Neural crest cell (in vitro differentiated cells): ENCODE measurements around the gene TEAD3. TPM values are rescaled to one million over a fixed set of nuclear protein-coding genes. Genes with fewer than 3 reads are reported as not detected.
"Not testable (repeated sequence)": the region's sequence is repeated elsewhere in the genome, so short reads cannot be mapped to it uniquely, and the experiment has no call there.

ENCODE experiments used
- DNase-seq: peaks from one replicate; pipeline ENCODE4 v3.0.0; 2021; ENCODE audit warnings: low read depth, mixed read lengths, low spot score
- H3K27ac Mint-ChIP-seq: one replicate; pipeline ENCODE4 v1.8.0; 2021; ENCODE audit warnings: mild to moderate bottlenecking, mixed read lengths; ENCODE audit not compliant: unreplicated experiment
- H3K27me3 Mint-ChIP-seq: 2 replicates; pipeline ENCODE4 v1.8.0; 2021; ENCODE audit warnings: low read depth, mild to moderate bottlenecking, mixed read lengths
- H3K36me3 Mint-ChIP-seq: 2 replicates; pipeline ENCODE4 v1.8.0; 2021; ENCODE audit warnings: low read depth, mild to moderate bottlenecking, mixed read lengths
- H3K4me1 Mint-ChIP-seq: 2 replicates; pipeline ENCODE4 v1.8.0; 2021; ENCODE audit warnings: mixed read lengths
- H3K4me3 Mint-ChIP-seq: one replicate; pipeline ENCODE4 v1.8.0; 2021; ENCODE audit warnings: mild to moderate bottlenecking, mixed read lengths
- H3K9me3 Mint-ChIP-seq: 2 replicates; pipeline ENCODE4 v1.8.0; 2021; ENCODE audit warnings: mixed read lengths
- total RNA-seq: library from RNA; stranded (reverse); gene quantifications from 2 replicates; pipeline ENCODE4 v1.2.1, GENCODE V29; 2021
- TF ChIP-seq, protein P1 (sequence below): fragments of 200-600 bp; sonication (generic); conservative IDR thresholded peaks from 2 replicates; pipeline ENCODE4 v1.5.0; 2021; ENCODE audit warnings: antibody characterized with exemption, mild to moderate bottlenecking

Gene TEAD3
- total RNA-seq, 1 donor from 2014 or later = 19.2 TPM

DNA sequence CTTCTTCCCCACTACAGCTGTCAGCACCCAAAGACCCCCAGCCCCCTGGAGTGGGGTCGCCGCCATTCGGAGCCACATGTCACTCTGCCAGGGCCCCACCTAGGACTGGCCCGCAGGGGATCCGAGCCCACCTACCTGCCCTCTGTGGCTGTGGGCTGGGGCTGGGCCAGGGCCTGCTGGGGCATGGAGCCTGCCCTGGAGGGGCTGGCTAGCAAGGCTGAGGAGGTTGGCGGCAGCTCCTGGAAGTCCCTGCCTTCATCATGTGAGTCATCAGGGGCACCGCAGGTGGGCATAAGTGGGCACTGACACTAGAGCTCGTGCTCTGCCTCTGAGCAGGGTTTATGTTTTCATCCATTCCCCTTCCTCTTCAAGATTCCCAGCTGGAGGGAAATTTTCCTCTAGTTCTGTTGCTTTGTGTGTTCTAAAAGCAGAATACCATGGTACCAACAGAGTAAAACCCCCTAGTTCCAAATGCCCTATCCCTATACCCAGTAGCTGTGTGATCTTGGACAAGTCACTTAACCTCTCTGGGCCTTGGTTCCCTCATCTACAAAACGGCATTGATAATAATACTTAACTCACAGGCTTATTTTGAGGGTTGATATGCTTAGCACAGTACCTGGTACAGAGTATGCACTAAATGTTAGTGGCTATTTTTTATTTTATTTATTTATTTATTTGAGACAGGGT is 53.4 kb downstream of the TEAD3 start:
- no peak for DNase-seq
- Mint-ChIP-seq H3K36me3 (no peaks in the 10 kb centered on the region), H3K4me3 (no peak overlapping the region), H3K27ac (no peak overlapping the region), H3K4me1 (no peaks in the 10 kb centered on the region), H3K9me3 (no peaks in the 10 kb centered on the region), H3K27me3 (no peaks in the 10 kb centered on the region)
- TF ChIP-seq, protein P1, sequence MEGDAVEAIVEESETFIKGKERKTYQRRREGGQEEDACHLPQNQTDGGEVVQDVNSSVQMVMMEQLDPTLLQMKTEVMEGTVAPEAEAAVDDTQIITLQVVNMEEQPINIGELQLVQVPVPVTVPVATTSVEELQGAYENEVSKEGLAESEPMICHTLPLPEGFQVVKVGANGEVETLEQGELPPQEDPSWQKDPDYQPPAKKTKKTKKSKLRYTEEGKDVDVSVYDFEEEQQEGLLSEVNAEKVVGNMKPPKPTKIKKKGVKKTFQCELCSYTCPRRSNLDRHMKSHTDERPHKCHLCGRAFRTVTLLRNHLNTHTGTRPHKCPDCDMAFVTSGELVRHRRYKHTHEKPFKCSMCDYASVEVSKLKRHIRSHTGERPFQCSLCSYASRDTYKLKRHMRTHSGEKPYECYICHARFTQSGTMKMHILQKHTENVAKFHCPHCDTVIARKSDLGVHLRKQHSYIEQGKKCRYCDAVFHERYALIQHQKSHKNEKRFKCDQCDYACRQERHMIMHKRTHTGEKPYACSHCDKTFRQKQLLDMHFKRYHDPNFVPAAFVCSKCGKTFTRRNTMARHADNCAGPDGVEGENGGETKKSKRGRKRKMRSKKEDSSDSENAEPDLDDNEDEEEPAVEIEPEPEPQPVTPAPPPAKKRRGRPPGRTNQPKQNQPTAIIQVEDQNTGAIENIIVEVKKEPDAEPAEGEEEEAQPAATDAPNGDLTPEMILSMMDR = no peak

GRCh38 chr6:35442693-35443092 is 54.2 kb downstream of the TEAD3 start:
- H3K36me3 Mint-ChIP-seq = no peaks in the 10 kb centered on the region
- TF ChIP-seq, protein P1 = no peak
- H3K27me3 Mint-ChIP-seq = no peaks in the 10 kb centered on the region
- no peaks in the 10 kb centered on the region for H3K4me1 Mint-ChIP-seq
- no peak for DNase-seq
- no peak overlapping the region for H3K27ac Mint-ChIP-seq
- H3K9me3 Mint-ChIP-seq = no peaks in the 10 kb centered on the region
- no peak overlapping the region for H3K4me3 Mint-ChIP-seq

GRCh38 chr6:35441642-35442041 is 55.2 kb downstream of the TEAD3 start:
- no peaks in the 10 kb centered on the region for H3K36me3 Mint-ChIP-seq
- no peak overlapping the region for H3K27ac Mint-ChIP-seq
- TF ChIP-seq, protein P1 = no peak

DNA sequence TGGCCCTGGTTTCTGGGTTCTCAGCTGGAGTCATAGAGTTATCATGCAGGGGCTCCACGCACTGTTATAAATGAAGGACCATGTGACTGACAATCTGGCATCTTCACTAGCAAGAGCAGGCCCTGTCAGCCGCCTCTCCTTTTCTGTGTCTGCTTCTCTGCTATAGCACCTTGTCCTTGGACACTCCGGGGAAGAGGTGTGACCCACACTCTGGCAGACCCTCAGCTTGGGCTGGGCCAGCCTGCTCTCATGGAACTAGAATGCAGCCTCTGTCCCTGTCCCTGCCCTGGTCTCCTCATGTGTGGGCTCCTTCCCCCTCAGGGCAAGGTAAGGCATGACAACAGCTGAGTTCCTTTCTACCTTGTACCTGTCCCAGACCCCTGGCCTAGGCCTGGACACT is 55.7 kb downstream of the TEAD3 start:
- no peaks in the 10 kb centered on the region for H3K4me1 Mint-ChIP-seq
- no peak for DNase-seq
- TF ChIP-seq, protein P1 = no peak
- no peak overlapping the region for H3K4me3 Mint-ChIP-seq
- H3K36me3 Mint-ChIP-seq = no peaks in the 10 kb centered on the region
- no peak overlapping the region for H3K27ac Mint-ChIP-seq
- H3K9me3 Mint-ChIP-seq = no peaks in the 10 kb centered on the region
- H3K27me3 Mint-ChIP-seq = no peaks in the 10 kb centered on the region

More at GRCh38 chr6:35441642-35442041, 55.2 kb downstream of the TEAD3 start:
- Mint-ChIP-seq H3K27me3 (no peaks in the 10 kb centered on the region), H3K4me1 (no peaks in the 10 kb centered on the region), H3K4me3 (no peak overlapping the region), H3K9me3 (no peaks in the 10 kb centered on the region)
- no peak for DNase-seq

DNA sequence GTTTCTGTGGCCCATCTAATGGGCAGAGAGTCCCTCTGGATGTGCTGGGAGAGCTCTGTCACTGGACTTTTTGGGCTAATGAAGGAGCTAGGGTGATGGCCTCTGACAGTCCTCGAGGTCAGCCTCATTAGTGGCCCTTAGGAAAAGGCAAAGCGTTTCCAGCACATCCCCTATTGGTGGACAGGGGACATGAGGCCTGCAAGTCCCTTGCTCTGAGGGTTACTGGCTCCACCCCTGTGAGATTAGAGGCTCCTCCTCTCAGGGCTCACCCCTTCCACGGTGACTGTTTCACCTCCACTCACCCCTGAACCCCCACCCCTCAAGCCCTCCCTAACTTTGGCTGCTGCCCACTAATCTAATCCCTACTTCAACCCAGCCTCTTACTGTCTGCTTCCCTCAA is 57.6 kb downstream of the TEAD3 start:
- no peaks in the 10 kb centered on the region for H3K36me3 Mint-ChIP-seq
- H3K27me3 Mint-ChIP-seq = no peaks in the 10 kb centered on the region
- H3K9me3 Mint-ChIP-seq = no peaks in the 10 kb centered on the region
- no peak overlapping the region for H3K4me3 Mint-ChIP-seq
- TF ChIP-seq, protein P1 = no peak
- H3K4me1 Mint-ChIP-seq = no peaks in the 10 kb centered on the region
- H3K27ac Mint-ChIP-seq = no peak overlapping the region
- no peak for DNase-seq

DNA sequence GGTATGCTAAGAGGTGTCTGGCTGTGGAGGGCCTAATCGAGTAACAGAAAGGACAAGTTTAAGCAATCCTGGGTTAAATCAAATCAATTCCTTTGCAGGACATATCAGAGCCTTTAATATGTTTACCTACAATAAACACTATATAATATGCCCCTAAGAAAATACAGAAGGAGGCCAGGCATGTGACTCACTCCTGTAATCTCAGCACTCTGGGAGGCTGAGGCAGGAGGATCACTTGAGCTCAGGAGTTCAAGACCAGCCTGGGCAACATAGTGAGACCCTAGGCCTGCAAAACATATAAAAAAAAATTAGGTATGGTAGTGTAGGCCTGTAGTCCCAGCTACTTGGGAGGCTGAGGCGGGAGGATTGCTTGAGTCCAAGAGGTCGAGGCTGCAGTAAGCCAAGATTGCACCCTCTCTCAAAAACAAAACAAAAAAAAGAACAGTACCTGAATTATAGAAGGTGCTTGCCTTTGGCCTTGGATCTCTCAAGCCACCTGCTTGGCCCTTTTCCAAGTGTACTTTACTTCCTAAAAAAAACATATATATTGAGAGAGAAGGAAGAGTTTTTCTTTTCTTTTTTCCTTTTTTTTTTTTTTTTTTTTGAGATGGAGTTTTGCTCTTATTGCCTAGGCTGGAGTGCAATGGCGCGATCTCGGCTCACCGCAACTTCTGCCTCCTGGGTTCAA is 58.4 kb downstream of the TEAD3 start:
- not testable (repeated sequence) for H3K4me1 Mint-ChIP-seq, DNase-seq, H3K27ac Mint-ChIP-seq, H3K9me3 Mint-ChIP-seq, H3K4me3 Mint-ChIP-seq, H3K27me3 Mint-ChIP-seq, H3K36me3 Mint-ChIP-seq
